Head of caudate nucleus (tissue), 42 donors: ENCODE data around the gene C1QTNF5.

Source experiments
- DNase-seq, 42 donors: peaks; one replicate each; pipeline versions ENCODE4 v3.0.0 to v3.0.0-alpha.2; 2020 to 2021; ENCODE audit warnings: mixed read lengths in 7 of 42
- intact Hi-C: fragments of 100-400 bp; cut with DNase I; formaldehyde crosslinking; loops from one replicate; pipeline ENCODE4 v1.15.0; 2022

C1QTNF5 gene

DNA sequence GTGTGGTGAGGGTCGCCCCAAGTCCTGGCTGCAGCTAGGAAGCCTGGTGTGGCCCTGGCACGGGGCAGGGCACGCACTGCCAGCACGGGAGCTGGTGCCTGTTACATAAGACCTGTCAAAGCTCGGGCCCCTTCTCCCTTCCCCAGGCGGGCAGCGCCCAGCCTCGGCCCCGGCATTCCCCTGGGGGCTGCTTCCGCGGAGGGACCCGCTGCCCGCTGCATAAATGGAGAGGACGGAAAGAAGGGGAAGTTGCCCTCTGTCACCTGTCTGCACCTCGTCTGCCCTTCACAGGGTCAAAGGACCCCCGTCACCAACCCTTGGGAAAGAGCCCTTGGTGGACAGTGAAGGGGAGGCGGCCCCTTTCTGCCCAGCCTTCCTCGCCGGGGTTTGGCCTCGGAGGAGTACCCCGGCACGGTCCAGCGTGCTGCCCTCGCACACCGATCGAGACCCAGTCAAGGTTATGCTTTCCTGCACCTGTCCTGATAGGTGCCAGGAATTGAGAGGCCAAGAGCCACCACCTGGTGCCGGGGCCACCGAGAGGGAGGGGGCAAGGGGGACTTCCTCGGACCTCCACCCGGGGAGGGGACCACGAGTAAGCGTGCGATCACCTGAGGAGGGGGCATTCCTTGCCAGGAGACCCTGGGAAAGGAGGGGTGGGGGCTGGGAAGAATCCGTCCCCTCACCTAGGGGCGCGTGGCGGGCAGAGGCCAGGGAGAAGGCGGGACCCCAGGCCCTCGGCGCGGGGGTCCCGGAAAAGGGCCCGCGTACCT, 22.6 kb upstream of the C1QTNF5 start:
- intact Hi-C loops: no loop called here
- peak in 6 of 42 donors; percentile 47 to 69 (median 52) for DNase-seq

DNA sequence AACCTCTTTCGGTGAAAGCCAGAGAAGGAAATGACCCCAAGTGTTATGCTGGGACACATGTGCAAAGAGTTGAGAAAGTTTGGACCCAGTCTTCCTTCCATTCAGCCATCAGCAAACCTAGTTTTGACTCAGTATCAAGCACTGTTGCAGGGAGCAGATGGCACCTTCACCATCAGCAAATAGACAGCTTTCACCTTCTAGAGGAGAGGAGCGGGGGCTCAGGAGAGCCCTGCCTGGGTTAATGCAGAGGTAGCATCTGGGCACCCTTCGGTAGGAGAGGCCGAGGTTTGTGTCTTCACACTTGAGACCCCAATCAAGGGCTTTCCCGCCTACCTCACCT, 22.0 kb upstream of the C1QTNF5 start:
- DNase-seq: no peak
- intact Hi-C loops: no loop called here

DNA sequence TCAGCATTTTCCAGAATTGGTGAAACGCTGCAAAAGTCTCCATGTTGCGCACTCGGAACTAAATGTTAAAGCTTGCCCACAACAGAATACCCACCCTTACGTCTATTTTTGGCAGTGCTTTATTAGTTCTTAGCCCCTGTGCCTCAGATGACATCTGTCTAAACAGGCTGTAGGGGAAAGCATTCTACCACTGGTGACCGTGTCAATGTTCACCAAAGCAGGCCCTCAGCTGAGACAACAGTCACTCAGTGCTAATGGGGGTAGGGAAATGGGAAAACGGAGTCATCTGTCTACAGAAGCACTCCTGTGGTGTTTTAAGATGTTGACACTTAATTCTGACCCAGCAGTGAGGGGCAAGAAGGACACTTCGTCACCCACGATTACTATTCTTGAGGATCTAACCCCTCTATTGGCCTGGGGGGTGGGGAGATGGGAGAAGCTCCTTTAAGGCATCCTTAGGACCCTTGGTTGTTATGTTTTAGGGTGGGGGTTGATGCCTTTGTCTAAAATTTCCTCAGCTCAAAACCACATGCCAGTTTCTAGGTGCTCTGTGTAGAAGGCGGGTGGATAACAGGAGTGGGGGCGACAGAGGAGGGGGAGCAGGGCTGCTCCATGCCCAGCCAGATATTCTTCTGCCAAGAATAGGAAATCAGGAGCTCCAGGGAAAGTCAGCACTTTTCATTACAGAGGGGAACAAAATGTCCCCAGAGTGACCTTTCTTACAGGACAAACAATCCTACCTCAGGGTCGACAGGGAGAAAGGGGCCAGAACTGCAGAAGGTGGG, 21.4 kb upstream of the C1QTNF5 start:
- intact Hi-C loops: no loop called here
- DNase-seq: peak in 6 of 42 donors; percentile 21 to 73 (median 44)

DNA sequence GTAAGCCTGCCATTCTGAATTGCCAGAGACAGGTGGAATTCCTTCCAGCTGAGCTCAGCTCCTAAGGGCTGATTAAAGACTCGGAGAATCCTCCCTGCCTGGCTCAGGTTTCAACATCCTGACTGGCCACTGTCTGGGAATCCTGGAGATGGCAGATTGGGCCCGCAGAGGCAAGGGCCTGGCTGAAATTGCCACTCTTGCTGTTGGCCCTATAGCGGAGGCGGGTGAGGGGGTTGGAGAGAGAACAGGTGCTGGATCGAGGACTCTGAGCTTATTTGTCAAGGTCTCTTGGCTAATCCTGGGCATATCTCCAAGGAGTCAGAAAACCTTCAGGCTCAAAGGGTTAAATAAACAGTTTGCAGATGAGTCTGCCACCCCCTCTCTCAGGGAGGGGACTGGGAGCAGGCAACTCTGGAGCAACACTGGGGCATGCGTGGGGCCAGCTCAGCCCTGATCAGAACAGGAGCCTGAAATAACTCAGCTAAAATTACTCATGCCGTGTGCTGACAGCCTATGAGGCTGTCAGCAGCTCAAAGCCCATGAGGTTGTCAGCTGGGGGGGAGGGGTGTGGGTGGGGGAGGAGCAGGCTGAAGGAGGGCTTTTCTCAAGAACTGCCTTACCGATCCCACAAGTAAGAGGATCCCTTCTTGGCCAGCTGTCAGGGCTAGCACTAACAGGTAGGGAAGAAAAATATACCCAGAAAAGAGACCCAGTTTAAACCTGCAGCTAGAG, 20.5 kb upstream of the C1QTNF5 start:
- intact Hi-C loops: no loop called here
- DNase-seq: peak in 38 of 42 donors; percentile 55 to 95 (median 77)

DNA sequence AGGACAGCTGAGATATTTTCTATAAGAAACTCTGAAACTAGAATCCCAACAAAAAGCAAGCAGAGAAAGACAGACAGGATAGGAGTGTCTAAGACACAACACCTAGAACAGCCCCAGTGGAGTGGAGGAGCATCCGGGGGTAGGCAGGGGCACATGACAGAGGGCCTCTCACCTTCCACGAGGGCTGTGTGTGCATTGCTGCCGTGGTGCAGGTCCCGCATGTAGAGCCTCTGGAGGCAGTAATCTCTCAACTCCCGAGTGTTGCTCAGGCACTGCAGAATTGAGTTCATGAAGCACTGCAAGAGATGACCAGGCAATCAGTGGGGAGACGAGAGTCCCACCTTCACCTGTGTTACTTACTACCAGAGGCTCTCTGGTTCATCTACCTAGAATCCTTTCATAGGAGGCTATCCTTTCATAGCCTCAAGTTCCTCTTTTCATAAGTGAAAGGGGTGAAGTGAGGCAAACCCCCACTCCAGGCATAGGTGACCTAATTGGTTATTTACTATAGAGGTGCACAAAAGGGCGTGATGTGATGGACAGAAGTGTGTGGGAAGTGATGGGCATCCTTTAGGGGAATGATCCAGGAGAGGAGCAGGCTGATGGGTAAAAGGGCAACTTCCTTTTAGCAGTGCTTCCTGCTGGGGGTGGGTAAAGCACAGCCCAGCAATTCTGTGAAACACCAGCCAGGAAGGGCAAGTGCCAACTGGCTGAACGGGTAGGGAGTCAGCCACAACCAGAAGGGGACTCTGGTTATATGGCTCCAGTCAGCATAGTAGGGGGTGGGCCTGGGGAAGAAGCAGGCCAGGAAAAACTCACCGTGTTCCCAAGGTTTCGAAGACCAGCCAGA, 18.9 kb upstream of the C1QTNF5 start:
- DNase-seq: peak in 1 of 42 donors; percentile 14
- intact Hi-C loops: loop anchor here (10.0 kb wide), 1 partner anchor 115 kb away; no protein-coding TSS in a partner anchor

DNA sequence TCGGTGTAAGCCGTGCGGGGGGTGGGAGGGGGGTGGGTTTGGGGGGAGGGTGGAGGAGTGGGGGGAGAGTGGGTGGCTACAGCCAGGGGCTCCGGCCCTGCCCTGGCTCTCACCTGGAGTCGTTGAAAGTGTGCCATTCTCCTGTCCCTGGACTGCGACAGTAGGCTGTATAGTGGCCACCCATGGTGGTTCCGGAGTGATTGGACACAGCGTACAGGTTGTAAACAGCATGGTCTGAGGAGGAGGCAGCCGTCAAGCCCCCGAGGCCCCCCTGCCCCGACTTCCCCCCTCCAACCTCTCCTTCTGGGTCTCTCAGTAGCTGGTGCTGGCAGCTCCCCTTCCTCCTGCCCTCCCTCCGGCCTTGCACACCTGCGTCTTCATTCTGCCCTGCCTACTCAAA, 16.4 kb upstream of the C1QTNF5 start:
- DNase-seq: peak in 1 of 42 donors; percentile 11
- intact Hi-C loops: loop anchor here (10.0 kb wide), 1 partner anchor 118 kb away; no protein-coding TSS in a partner anchor

DNA sequence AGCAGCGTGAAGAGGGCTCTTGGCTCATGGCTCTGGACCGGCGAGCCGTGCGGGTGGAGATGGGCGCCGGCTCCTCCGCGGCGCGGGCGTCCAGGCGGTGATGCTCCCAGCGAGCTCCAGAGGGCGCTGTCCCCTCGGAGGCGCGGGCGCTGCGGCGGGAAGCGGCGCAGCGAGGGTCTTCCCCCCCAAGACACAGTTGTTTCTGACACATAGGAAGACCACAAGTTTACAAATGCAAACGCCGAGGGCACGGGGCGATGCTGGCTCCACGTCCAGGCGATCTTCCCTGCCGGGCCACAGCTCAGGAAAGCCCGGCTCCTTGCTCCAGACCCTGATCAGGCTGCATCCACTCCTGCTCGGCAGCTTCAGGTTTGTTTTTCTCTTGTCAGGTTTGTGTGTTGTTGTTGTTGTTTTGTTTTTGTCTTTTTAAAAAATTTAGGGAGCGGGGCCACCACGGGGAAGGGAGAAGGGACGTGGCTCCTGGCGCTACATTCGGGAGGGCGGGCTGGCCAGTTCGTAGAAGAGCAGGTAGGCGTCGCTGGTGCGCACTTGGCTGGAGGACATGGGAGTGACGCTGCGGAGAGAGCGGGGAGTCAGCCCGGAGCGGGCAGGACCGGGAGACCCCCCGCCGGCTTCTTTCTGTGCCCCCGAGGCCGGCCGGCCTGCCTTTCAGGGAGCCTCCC, 15.8 kb upstream of the C1QTNF5 start:
- intact Hi-C loops: loop anchor here (10.0 kb wide), 1 partner anchor 118 kb away; no protein-coding TSS in a partner anchor
- peak in 40 of 42 donors; percentile 60 to 89 (median 78) for DNase-seq

DNA sequence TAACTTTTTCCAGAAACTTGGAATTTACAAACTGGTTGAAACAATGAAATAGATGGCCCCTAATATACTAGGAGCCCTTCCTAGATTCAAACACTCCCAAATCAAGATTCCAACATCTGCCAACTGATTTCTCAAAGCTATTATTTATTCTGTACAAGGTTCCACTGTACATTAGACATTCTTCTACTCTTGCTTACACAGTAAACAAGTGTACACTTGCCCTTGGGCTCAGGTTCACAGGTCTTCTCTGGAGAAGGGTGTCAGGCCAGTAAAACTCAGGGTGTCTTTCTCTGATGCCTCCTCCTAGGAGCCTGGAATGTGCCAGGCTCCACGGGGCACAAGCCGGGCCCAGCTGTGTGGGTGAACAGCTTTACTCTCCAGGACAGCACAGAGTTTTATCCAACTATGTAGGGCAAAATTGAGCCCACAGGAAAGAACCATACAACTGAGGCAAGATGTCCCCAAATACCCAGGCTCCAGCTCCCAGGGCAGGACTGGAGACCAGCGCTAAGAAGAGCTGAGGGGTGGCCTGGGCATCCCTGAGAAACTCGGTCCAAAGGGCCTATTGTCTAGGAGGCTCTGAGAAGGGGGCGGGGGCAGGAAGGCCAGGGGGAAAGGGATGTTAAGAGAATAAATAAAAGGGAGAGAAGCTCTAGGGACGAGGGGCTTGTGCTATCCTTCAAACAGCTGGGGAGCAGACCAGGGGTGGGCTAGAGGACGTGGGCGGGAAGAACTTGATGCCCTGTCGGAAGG, 14.6 kb upstream of the C1QTNF5 start:
- DNase-seq: peak in 3 of 42 donors; percentile 15 to 54 (median 48)
- intact Hi-C loops: loop anchor here (10.0 kb wide), 1 partner anchor 120 kb away; no protein-coding TSS in a partner anchor

DNA sequence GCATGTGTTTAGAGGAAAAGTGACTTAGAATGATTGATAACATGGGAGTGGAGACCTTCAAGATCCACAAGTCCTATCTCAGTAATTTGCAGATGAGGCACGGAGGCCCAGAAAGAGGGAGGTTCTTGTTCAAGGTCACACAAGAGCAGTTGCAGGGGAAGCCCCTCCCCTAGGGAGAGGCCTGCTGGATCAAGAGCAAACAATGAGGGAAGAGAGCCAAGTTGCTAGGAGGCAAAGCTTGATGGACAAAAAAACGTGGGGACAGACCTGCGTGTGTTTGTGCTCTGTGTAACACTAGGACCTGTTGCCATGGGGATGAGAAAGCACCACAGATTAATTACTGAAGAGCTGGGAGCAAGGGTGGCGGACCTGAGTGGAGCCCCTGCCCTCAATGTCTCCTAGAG, 12.2 kb upstream of the C1QTNF5 start:
- intact Hi-C loops: loop anchor here (10.0 kb wide), 1 partner anchor 122 kb away; no protein-coding TSS in a partner anchor
- peak in 7 of 42 donors; percentile 7 to 60 (median 31) for DNase-seq

DNA sequence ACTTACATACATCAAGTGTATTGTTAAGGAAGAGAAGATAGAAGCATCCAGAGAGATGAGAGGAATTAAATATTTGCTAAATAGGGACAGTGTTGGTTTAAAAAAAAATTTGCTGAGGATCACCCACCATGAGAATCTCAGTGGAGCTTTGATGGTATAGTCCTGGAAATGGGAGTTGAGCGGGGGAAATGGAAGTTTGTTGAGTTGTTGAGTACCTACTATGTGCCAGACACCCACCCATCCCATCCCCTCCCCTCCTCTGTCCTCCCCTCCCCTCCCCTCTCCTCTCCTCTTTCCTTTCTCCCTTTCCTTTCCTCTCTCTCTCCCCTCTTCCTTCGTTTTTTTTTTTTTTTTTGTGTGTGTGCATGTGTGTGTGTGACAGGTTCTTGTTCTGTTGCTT, 10.5 kb upstream of the C1QTNF5 start:
- DNase-seq: no peak
- intact Hi-C loops: loop anchor here (10.0 kb wide), 1 partner anchor 124 kb away; no protein-coding TSS in a partner anchor

DNA sequence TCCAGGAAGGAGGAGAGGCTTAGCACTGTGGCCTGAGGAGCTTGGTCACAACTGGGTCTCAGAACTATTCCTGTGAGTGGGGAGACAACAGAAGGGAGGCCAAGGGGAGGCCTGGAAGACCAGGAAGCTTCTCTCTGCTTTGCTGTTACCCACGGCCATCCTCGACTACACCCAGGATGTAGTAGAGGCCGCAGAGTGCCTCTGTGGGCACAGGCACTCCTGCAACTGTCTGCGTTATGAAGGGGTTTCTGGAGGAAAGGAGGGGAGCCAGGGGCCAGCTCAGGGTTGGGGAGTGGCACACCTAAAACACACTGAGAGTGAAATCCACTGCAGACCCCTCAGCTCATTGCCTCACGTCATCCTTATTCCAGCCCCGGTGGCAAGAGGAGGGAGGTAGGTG, 9.6 kb upstream of the C1QTNF5 start:
- no peak for DNase-seq
- intact Hi-C loops: loop anchor here (10.0 kb wide), 1 partner anchor 124 kb away; no protein-coding TSS in a partner anchor

DNA sequence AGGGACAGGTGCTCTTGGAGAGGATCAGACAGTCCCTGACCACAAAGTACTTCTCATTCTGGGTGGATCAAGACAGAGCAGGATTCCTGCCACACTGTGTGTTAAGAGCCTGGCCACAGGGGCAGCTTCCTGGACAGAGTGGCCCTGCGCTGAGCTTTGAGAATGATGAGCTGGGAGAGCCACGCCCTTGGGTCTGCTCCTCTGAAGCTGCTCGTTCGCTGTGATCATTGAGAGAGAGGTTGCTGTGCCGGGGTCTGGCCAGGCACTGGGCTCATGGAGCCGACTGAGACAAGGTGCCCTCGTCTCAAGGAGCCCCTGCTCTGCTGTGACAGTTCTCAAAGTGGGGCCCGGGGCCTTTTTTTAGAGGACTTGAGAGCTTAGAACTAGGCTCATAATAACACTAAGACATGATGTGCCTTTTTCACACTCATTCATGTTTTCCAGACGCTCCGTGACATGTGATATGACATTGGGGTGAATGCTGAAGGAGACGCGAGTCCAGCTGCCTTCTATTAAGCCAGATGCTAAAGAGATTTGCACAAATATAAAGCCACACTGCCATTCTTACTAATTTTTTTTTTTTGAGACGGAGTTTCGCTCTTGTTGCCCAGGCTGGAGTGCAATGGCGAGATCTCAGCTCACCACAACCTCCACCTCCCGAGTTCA, 7.4 kb upstream of the C1QTNF5 start:
- intact Hi-C loops: no loop called here
- no peak for DNase-seq

DNA sequence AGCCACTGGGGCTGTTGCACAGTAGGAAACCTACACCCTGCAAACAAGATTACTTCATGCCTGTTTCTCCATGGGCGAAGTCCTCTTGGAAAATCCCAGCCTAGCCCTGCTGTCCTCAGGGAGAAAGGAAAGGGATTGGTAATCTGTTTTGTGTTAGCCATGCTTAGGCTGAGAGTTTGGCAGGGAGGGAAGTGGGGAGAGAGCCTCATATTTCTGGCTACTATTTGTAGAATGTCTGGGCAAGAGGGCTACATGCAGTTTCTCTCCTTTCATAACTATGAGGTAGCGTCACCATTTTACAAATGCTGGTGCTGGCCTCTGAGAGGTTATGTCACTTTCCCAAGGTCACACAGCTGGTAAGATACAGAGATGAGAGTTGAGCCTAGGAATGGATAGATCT, 6.6 kb upstream of the C1QTNF5 start:
- intact Hi-C loops: no loop called here
- DNase-seq: no peak

DNA sequence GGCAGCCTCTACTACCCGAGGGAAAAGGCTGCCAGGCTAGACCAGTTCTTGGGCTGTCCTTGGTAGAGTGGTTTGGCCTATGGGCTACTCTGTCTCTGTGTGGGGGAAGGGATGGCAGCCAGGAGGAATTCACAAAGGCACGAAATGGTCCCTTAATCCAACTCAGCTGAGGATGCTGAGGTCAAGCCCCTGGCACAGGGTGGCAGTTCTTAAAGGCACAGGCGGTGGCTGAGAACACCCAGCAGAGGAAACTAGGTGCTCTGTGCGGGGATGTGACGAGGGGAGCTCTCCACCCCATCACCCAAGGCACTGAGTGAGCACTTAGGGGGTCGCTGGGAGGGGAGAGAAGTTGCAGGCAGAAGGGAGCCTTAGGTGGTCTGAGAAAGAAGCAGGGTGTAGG, 5.9 kb upstream of the C1QTNF5 start, which contains the start of gene MFRP:
TSS of gene MFRP (minus strand) at position 101 of the 400 bp plus-strand sequence. CDS start 192 bp downstream, outside the sequence.
- no peak for DNase-seq
- intact Hi-C loops: no loop called here

DNA sequence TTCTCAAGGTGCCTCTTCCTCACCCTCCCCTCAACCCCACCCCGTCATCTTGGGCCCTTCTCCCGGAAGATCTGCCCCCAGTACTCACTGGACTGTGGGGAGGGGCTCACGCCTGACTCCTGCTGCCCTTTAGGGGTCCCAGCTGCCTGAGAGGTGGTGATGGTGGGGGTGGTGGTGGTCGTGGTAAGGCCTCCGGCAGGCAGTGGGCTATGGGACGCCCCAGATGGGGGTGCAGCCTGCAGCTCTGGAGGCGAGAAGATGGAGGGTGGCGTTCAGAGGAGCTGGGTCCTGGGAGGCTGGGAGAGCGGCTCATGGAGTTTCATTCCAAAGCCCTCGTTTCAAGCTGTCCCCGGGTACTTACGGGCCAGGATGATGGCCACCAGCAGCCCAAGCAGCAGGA, 5.0 kb upstream of the C1QTNF5 start:
- no peak for DNase-seq
- intact Hi-C loops: no loop called here

DNA sequence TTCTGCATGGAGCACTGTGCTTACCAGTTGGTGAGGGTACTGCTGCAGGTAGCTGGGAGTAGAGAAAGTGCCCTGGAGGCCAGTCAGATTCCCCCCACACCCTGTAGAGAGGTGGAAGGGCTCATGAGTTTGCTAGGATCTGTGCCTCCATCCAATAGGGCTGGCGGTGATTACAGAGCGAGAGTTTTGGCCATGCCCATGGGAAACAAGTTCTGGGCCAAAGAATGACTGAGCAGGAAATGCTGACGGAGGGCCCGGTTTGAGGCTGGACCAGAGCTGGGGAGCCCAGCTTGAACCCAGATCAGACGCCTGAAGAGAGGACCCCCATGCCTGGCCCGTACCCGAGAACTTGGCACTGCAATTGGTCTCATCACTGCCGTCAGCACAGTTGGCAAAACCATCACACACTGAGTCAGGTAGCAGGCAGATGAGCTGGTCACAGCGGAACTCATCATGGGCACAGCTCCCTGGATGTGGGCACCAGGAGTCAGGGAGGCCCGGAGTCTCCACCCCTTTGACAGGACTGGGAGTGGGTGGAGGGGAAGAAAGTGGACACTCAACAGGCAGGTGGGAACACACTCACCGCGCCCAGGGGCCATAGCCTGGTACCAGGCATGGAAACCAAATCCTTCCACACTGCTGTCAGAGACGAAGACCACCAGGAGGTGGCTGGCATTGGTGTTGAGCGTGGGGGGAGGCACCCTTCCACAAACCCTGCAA, 3.8 kb upstream of the C1QTNF5 start:
- no peak for DNase-seq
- intact Hi-C loops: no loop called here
